ENCODE results near the gene PTPN22.

DNA sequence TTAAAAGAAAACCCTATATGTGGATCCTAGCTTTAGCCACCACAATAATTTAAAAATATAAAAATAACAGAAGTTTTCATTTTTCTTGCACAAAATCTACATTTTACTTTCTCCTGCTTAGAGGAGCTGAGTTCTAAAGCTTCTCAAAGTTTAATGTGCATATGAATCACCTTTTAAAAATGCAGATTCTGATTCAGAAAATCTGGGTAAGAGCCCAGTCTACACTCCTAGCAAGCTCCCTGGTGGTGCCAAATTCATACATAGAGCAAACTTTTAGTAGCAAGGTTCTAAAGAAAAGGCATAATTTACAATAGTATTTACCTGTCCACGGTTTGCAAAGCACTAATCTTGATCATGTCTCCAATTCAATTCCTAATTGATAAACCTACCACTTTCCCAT, 78.5 kb downstream of the PTPN22 start:
- TF ChIP-seq, protein P1, sequence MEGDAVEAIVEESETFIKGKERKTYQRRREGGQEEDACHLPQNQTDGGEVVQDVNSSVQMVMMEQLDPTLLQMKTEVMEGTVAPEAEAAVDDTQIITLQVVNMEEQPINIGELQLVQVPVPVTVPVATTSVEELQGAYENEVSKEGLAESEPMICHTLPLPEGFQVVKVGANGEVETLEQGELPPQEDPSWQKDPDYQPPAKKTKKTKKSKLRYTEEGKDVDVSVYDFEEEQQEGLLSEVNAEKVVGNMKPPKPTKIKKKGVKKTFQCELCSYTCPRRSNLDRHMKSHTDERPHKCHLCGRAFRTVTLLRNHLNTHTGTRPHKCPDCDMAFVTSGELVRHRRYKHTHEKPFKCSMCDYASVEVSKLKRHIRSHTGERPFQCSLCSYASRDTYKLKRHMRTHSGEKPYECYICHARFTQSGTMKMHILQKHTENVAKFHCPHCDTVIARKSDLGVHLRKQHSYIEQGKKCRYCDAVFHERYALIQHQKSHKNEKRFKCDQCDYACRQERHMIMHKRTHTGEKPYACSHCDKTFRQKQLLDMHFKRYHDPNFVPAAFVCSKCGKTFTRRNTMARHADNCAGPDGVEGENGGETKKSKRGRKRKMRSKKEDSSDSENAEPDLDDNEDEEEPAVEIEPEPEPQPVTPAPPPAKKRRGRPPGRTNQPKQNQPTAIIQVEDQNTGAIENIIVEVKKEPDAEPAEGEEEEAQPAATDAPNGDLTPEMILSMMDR (IDR thresholded peaks at IDR 0.05) = no peak
- no peak for TF ChIP-seq POLR2A (IDR thresholded peaks at IDR 0.05)

Data from uterus (tissue), 2 donors.